ENCODE results near the gene DISP3.

Gene DISP3

DNA sequence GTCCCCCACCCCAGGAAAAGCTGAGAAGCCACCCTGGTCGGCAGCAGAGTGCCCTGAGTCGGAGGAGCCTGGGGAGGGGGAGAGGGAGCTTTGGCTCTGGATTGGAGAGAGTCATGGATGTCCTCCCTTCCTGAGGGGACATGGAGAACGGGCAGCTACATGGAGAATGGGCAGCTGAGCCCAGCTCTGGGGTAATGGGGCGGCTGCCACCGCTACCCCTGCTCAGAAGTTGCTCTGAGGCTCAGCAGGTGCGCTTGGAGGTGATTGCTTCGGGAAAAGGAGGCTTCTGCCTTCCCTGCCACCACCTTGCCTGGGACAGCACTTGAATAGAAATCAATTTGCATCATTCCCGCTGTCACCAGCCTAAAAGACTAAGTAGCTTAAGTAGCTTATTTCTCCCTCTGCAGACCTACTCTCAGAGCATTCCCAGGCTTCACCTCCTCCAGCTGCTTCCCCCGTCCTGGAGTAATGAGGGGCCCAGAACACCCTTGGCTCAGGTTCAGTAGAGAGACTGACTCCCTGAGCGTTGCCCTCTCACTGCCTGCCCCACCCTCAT lies 8.3 kb downstream of the DISP3 start:
- DNase-seq: no peak

DNA sequence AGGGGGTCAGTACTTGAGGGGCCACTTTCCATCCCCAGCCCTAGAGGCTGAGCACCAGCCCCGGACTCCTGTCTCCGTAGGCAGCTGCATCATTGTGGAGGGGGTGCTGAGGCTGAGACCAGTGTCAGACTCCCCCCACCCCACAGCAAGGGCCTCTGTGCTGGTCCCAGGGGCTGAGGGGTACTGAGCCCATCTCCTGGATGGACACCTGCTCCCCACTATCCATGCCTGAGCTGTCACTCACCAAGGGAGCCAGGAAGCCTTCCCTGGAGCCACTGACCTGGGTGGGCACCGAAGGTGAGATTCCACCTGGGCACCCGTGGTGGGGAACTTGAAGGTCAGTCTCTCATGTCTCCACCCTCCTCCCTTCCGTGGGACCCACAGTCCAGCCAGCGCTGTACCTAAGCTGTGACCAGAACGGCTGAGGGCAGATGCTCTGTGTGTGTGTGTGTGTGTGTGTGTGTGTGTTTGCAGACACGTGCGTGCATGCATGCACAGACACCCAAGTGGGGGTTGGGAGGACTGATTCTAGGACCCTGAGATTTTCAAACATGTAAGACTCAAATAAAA lies 9.3 kb downstream of the DISP3 start:
- no peak for DNase-seq

- DNase-seq: no peak
Measured at GRCh38 chr1:11488966-11489625, 10.1 kb downstream of the DISP3 start.

DNA sequence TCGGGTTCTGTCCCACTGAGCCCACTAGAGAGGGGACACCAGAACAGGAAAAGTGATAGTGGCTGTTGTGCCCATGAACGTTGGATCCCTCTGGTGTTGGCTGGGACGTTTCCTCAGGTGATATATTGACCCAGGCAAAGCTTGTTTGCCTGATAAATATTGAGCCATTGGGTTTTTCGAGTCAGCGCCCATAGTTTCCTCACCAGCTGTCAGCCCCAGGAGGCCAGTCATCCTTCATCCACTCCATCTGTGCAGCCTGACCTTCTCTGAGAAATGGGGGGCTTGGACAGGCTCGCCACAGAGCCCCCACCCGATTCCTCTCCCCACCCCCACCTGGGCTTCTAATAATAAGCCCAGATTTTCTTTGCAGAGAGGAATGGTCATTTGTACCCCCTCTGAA lies 13.3 kb downstream of the DISP3 start:
- DNase-seq: no peak

GRCh38 chr1:11493972-11494655 lies 15.2 kb downstream of the DISP3 start:
- no peak for DNase-seq

GRCh38 chr1:11494771-11495170 lies 15.8 kb downstream of the DISP3 start:
- DNase-seq: no peak

- DNase-seq: no peak
Measured at GRCh38 chr1:11495579-11495978, 16.6 kb downstream of the DISP3 start.

GRCh38 chr1:11496551-11497080 lies 17.7 kb downstream of the DISP3 start:
- DNase-seq: no peak

DNA sequence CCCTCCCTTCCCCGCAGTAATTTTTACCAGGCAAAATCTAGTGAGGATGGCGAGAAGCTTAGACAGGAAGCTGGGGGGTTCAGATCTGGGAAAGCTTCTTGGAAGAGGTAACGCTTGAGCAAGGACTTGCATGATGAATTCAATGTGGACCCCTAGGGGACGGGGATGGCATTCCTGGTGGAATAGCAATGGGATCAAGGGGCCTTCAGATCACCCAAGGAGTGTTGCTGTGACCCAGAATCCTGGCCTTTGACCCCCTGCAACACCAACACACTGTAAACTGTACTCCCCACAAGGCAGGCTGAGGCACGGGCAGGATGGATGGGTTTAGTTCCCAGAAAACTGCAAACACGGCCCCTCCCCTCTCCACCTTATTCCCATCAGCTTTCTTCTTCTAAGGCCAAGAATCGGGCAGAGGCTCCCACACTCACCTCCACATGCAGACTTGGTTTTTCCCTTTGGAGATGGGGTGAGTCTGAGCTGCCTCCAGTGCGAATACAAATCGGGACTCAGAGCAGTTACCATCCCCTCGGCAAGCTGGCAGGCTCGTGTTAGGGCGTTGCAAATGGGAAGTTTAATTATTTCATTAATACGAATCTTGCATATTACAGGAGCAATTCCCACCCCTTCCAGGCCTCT lies 20.1 kb downstream of the DISP3 start:
- no peak for DNase-seq

DNA sequence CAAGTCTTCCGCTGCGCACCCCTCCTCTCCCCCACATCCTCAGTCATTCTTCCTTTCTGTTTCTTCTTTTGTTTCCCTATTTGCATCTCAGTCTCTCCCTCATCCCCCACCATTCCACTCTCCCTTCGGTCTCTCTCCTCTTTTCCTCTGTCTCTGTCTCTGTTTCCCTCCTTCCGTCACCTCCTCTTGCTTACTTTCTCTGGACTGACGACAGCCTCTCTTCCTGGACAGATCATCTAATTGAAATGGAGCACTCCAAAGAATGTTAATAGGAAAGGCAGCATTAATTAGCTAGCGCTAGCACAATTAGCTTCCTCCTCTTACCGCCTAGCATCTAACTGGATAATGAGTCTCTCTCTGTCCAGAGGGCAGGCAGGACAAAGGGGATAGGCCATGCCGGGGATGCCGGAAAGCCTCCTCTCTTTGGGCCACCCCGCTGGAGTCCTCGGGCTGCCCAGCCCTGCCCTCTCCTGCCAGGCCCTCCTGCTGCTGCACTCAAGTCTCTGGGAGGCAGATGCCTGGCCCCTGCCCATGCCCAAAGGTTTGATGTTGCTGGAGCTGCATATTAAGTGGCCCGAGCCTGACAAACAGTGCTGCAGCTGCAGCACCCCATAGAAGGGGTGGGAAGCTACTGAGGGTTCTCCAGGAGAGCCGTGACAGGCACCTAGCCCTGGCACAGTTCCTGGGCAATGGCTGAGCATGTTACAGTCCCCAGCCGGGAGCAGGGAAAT lies 20.8 kb downstream of the DISP3 start:
- no peak for DNase-seq

DNA sequence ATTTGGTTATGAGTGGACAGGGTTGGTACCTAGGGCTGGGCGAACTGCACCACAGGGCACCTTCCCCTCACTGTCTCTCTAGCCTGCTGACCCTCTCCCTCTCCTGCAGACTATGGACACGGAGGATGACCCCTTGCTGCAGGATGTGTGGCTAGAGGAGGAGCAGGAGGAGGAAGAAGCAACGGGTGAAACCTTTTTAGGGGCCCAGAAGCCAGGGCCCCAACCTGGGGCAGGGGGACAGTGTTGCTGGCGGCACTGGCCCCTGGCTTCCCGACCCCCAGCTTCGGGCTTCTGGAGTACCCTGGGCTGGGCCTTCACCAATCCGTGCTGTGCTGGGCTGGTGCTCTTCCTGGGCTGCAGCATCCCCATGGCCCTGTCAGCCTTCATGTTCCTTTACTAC lies 21.9 kb downstream of the DISP3 start:
- no peak for DNase-seq

GRCh38 chr1:11501491-11501897 lies 22.5 kb downstream of the DISP3 start:
- peak; percentile 8 for DNase-seq

DNA sequence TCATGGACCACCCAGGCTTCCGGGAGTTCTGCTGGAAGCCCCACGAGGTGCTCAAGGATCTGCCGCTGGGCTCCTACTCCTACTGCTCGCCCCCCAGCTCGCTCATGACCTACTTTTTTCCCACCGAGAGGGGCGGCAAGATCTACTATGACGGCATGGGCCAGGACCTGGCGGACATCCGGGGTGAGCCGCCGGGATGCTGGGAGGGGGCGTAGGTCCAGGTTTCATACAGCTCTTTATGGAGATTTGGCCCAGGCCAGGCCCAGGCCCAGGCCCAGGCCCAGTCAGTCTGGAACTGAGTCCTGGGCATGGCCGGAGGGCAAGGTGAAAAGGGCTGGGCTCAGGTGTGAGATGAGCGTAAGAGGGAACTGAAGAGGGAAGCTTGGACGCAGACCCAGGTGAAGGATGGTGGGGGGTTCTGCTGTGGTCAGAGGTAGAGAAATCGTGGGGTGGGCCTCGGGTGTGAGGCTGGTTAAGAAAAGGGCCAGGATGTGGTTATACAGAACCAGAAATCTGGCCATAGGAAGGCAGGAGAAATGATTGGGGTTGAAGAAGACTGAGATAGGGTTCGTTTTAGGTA lies 23.0 kb downstream of the DISP3 start:
- DNase-seq: no peak

DNA sequence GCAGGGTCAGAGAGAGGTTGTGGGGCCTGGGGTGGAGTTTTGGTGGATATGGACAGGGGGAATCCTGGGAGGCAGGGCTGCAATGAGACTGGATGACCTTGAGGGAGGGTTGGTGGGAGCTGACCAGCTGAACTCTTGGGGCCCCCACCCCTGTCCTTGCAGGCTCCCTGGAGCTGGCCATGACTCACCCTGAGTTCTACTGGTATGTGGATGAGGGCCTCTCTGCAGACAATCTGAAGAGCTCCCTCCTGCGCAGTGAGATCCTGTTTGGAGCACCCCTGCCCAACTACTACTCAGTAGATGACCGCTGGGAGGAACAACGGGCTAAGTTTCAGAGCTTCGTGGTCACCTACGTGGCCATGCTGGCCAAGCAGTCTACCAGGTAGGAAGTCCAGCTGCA lies 23.6 kb downstream of the DISP3 start:
- no peak for DNase-seq

DNA sequence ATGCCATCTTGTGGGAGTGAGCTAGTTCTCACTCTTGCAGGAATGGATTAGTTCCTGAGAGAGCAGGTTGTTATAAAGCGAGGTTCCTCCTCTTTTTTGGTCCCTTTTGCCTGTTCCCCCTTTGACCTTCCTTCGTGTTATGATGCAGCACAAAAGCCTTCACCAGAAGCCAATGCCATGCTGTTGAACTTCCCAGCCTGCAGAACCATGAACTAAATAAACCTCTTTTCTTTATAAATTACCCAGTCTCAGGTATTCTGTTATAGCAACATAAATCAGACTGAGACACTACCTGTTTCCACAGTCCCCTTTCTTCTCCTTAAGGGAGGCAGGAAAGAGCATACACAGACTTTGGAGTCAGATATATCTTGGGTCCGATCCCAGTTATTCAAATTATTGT lies 25.6 kb downstream of the DISP3 start:
- no peak for DNase-seq

GRCh38 chr1:11505591-11506538 lies 26.9 kb downstream of the DISP3 start:
- no peak for DNase-seq

DNA sequence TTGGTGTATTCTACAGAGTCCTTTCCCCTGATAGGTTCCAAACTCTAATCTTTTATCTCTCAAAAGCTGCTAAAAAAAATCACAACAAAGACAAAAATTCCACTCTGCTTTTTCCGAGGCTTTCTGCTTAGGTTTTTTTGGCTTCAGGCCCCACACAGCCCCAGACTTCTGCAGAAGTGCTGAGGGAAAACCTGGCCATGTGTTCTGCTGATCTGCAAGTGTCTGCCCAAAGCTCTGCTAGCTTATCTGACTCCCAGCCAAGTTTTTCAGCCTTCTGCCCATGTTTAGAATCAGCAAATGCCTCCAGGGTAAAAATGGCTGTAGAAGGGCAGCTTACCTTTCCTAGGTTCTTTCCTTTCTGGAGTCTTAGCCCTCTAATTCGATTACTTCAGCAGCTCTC lies 28.4 kb downstream of the DISP3 start:
- DNase-seq: no peak

DNA sequence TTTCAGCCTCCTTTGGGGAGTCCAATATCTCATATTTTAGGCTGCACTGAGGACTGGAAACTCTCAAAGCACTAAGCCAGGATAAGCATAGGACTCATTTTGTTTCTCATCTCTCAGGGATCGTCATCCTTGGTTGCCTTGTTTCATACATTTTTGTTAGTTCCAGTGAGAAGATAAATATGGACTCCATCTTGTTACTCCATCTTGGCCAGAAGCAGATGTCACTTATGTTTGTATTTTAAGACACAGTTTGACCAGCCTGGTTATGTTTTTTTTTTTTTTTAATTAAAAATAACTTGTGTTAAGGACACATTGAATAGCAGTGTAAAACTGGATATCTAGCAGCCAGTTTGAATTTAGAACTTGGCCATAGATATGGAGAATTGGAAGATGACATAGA lies 34.7 kb downstream of the DISP3 start:
- DNase-seq: no peak

DNA sequence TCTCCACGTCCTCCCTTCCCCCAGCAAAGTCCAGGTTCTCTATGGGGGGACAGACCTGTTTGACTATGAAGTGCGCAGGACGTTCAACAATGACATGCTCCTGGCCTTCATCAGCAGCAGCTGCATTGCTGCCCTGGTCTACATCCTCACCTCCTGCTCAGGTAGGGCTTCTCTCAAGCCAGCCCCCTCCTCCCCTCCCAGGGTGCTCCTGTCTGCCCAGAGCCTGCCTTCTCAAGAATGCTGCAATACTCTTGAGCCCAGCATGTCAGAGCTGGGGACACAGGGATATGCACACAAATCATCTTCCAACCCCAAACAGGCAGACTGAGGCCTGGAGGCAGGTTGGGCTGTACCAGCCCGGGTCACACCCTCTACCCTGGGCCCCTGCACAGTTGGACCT lies 35.4 kb downstream of the DISP3 start:
- no peak for DNase-seq

- DNase-seq: no peak
Measured at GRCh38 chr1:11515368-11516300, 36.7 kb downstream of the DISP3 start.

Measured in activated CD4-positive, alpha-beta T cell treated with anti-CD3 and anti-CD28 coated beads, Interleukin-2, amount 50 U/mL, for 1 hour (primary cell).